GM23338 (cell line): ENCODE results near the gene PDIA6. TPM values are rescaled to one million over a fixed set of nuclear protein-coding genes. Genes with fewer than 3 reads are reported as not detected.

ENCODE experiments used
- ATAC-seq: fragments of 200-7000 bp; cut with Tn5 transposase; 3 replicates; pipeline ENCODE4 v1.9.1; 2020
- DNase-seq: peaks from one replicate; pipeline ENCODE4 v3.0.0-alpha.2; 2015; ENCODE audit warnings: low spot score
- H2AFZ ChIP-seq: fragments of 200-600 bp; sonication (generic); 2 replicates; pipeline ENCODE4 v1.8.0; 2016; ENCODE audit warnings: antibody characterized with exemption, mild to moderate bottlenecking, moderate library complexity
- H3F3A ChIP-seq: fragments of 200-600 bp; sonication (generic); replicated peaks from 2 replicates; pipeline ENCODE4 v1.8.0; 2017; ENCODE audit warnings: antibody characterized with exemption, mixed run types, low read depth
- H3K27ac ChIP-seq: fragments of 200-600 bp; sonication (generic); 2 replicates; pipeline ENCODE4 v1.6.1; 2016; ENCODE audit warnings: low read depth
- H3K27me3 ChIP-seq: fragments of 200-600 bp; sonication (generic); 2 replicates; pipeline ENCODE4 v1.8.0; 2016; ENCODE audit warnings: mild to moderate bottlenecking, mixed run types, moderate library complexity; ENCODE audit not compliant: insufficient read depth
- H3K36me3 ChIP-seq: fragments of 200-600 bp; sonication (generic); 2 replicates; pipeline ENCODE4 v1.8.0; 2016; ENCODE audit warnings: mild to moderate bottlenecking; ENCODE audit not compliant: insufficient read depth
- H3K4me1 ChIP-seq: fragments of 200-600 bp; sonication (generic); 2 replicates; pipeline ENCODE4 v1.8.0; 2016; ENCODE audit warnings: mild to moderate bottlenecking, moderate library complexity; ENCODE audit not compliant: insufficient read depth
- H3K4me2 ChIP-seq: fragments of 200-600 bp; sonication (generic); 2 replicates; pipeline ENCODE4 v1.7.1; 2017; ENCODE audit warnings: mixed run types
- H3K4me3 ChIP-seq: fragments of 200-600 bp; sonication (generic); 2 replicates; pipeline ENCODE4 v1.6.1; 2016; ENCODE audit warnings: mixed run types
- H3K79me2 ChIP-seq: fragments of 200-600 bp; sonication (generic); replicated peaks from 2 replicates; pipeline ENCODE4 v1.8.0; 2017; ENCODE audit warnings: mild to moderate bottlenecking; ENCODE audit not compliant: insufficient read depth
- H3K9me2 ChIP-seq: fragments of 200-600 bp; sonication (generic); 2 replicates; pipeline ENCODE4 v1.8.0; 2017; ENCODE audit not compliant: insufficient read depth
- H4K20me1 ChIP-seq: fragments of 200-600 bp; sonication (generic); replicated peaks from 2 replicates; pipeline ENCODE4 v1.8.0; 2017; ENCODE audit warnings: mild to moderate bottlenecking; ENCODE audit not compliant: insufficient read depth
- H3K27ac Mint-ChIP-seq: 2 replicates; pipeline ENCODE4 v1.8.0; 2020; ENCODE audit warnings: inconsistent platforms, mild to moderate bottlenecking, moderate library complexity, mixed read lengths
- H3K27me3 Mint-ChIP-seq: 3 replicates; pipeline ENCODE4 v1.8.0; 2022; ENCODE audit warnings: low read depth, mild to moderate bottlenecking, moderate library complexity, mixed read lengths, inconsistent platforms; ENCODE audit not compliant: insufficient read depth, poor library complexity
- H3K36me3 Mint-ChIP-seq: 3 replicates; pipeline ENCODE4 v1.8.0; 2021; ENCODE audit warnings: low read depth, mild to moderate bottlenecking, inconsistent platforms, moderate library complexity, mixed read lengths
- H3K4me1 Mint-ChIP-seq: 3 replicates; pipeline ENCODE4 v1.8.0; 2020; ENCODE audit warnings: mild to moderate bottlenecking, inconsistent platforms, mixed read lengths
- H3K4me3 Mint-ChIP-seq: 3 replicates; pipeline ENCODE4 v1.8.0; 2021; ENCODE audit warnings: moderate library complexity, mild to moderate bottlenecking, inconsistent platforms, mixed read lengths
- H3K9me3 Mint-ChIP-seq: 3 replicates; pipeline ENCODE4 v1.8.0; 2020; ENCODE audit warnings: moderate library complexity, mild to moderate bottlenecking, inconsistent platforms, mixed read lengths
- EZH2 ChIP-seq: fragments of 200-600 bp; sonication (generic); IDR thresholded peaks from one replicate; pipeline ENCODE4 v1.8.0; 2017; ENCODE audit warnings: antibody characterized with exemption, mild to moderate bottlenecking, low read depth; ENCODE audit not compliant: unreplicated experiment
- JUNB ChIP-seq: IDR thresholded peaks from one replicate; pipeline ENCODE4 v1.6.1; 2016; ENCODE audit warnings: antibody characterized with exemption; ENCODE audit not compliant: unreplicated experiment
- STAT1 ChIP-seq: IDR thresholded peaks from one replicate; pipeline ENCODE4 v1.6.1; 2016; ENCODE audit warnings: antibody characterized with exemption; ENCODE audit not compliant: unreplicated experiment
- ZNF331 ChIP-seq: fragments of 250-450 bp; sonication (Bioruptor Pico); IDR thresholded peaks from 2 replicates; pipeline ENCODE4 v1.5.0; 2020; ENCODE audit warnings: low read depth, mild to moderate bottlenecking, moderate library complexity
- polyA plus RNA-seq: library from polyadenylated mRNA; unstranded; fragments of >200 nt; fragmentation: Nextera tagmentation; extraction: Ambion mirVana; gene quantifications from 2 replicates; pipeline ENCODE4 v1.2.1, GENCODE V29; 2016
- total RNA-seq: library from RNA; depleted of rRNA; stranded (reverse); fragments of >200 nt; shearing (Covaris generic); gene quantifications from 2 replicates; pipeline ENCODE4 v1.2.3, GENCODE V29; 2014
- TF ChIP-seq, protein P1 (sequence below): fragments of 250-450 bp; sonication (Bioruptor Pico); IDR thresholded peaks from 2 replicates; pipeline ENCODE4 v1.5.0; 2020; ENCODE audit warnings: mild to moderate bottlenecking, moderate library complexity

The PDIA6 gene
- total and polyA plus RNA-seq, 2 experiments from 2014 or later = 331 to 382 TPM

- no peaks in the 10 kb centered on the region for H3K4me1 ChIP-seq
- Mint-ChIP-seq H3K4me1 (0 out of 3 replicates have a peak, but pooled peaks cover 4% of the 10 kb centered on the region), H3K9me3 (no peaks in the 10 kb centered on the region), H3K27me3 (peaks cover 9% of the 10 kb centered on the region), H3K27ac (no peak overlapping the region), H3K36me3 (no peaks in the 10 kb centered on the region), H3K4me3 (no peak overlapping the region)
- no peak overlapping the region for H3K4me3 ChIP-seq
- H3F3A ChIP-seq = no peaks in the 10 kb centered on the region
- peak; percentile 44 for ATAC-seq
- H3K4me2 ChIP-seq = no peak overlapping the region
- no peaks in the 10 kb centered on the region for H3K79me2 ChIP-seq
- TF ChIP-seq, protein P1, sequence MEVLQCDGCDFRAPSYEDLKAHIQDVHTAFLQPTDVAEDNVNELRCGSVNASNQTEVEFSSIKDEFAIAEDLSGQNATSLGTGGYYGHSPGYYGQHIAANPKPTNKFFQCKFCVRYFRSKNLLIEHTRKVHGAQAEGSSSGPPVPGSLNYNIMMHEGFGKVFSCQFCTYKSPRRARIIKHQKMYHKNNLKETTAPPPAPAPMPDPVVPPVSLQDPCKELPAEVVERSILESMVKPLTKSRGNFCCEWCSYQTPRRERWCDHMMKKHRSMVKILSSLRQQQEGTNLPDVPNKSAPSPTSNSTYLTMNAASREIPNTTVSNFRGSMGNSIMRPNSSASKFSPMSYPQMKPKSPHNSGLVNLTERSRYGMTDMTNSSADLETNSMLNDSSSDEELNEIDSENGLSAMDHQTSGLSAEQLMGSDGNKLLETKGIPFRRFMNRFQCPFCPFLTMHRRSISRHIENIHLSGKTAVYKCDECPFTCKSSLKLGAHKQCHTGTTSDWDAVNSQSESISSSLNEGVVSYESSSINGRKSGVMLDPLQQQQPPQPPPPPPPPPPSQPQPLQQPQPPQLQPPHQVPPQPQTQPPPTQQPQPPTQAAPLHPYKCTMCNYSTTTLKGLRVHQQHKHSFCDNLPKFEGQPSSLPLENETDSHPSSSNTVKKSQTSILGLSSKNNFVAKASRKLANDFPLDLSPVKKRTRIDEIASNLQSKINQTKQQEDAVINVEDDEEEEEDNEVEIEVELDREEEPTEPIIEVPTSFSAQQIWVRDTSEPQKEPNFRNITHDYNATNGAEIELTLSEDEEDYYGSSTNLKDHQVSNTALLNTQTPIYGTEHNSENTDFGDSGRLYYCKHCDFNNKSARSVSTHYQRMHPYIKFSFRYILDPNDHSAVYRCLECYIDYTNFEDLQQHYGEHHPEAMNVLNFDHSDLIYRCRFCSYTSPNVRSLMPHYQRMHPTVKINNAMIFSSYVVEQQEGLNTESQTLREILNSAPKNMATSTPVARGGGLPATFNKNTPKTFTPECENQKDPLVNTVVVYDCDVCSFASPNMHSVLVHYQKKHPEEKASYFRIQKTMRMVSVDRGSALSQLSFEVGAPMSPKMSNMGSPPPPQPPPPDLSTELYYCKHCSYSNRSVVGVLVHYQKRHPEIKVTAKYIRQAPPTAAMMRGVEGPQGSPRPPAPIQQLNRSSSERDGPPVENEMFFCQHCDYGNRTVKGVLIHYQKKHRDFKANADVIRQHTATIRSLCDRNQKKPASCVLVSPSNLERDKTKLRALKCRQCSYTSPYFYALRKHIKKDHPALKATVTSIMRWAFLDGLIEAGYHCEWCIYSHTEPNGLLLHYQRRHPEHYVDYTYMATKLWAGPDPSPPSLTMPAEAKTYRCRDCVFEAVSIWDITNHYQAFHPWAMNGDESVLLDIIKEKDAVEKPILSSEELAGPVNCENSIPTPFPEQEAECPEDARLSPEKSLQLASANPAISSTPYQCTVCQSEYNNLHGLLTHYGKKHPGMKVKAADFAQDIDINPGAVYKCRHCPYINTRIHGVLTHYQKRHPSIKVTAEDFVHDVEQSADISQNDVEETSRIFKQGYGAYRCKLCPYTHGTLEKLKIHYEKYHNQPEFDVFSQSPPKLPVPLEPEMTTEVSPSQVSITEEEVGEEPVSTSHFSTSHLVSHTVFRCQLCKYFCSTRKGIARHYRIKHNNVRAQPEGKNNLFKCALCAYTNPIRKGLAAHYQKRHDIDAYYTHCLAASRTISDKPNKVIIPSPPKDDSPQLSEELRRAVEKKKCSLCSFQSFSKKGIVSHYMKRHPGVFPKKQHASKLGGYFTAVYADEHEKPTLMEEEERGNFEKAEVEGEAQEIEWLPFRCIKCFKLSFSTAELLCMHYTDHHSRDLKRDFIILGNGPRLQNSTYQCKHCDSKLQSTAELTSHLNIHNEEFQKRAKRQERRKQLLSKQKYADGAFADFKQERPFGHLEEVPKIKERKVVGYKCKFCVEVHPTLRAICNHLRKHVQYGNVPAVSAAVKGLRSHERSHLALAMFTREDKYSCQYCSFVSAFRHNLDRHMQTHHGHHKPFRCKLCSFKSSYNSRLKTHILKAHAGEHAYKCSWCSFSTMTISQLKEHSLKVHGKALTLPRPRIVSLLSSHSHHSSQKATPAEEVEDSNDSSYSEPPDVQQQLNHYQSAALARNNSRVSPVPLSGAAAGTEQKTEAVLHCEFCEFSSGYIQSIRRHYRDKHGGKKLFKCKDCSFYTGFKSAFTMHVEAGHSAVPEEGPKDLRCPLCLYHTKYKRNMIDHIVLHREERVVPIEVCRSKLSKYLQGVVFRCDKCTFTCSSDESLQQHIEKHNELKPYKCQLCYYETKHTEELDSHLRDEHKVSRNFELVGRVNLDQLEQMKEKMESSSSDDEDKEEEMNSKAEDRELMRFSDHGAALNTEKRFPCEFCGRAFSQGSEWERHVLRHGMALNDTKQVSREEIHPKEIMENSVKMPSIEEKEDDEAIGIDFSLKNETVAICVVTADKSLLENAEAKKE (CRISPR knock-in tag) = no peak
- TF ChIP-seq STAT1 (no peak), ZNF331 (CRISPR knock-in tag) (no peak)
- no peaks in the 10 kb centered on the region for H4K20me1 ChIP-seq
- no peak for DNase-seq
- H2AFZ ChIP-seq = peak overlapping the region; percentile 85
- no peaks in the 10 kb centered on the region for H3K9me2 ChIP-seq
- H3K36me3 ChIP-seq = no peaks in the 10 kb centered on the region
- H3K27ac ChIP-seq = no peak overlapping the region
- H3K27me3 ChIP-seq = no peaks in the 10 kb centered on the region
Observed at GRCh38 chr2:10762651-10763460, 49.7 kb downstream of the PDIA6 start.

DNA sequence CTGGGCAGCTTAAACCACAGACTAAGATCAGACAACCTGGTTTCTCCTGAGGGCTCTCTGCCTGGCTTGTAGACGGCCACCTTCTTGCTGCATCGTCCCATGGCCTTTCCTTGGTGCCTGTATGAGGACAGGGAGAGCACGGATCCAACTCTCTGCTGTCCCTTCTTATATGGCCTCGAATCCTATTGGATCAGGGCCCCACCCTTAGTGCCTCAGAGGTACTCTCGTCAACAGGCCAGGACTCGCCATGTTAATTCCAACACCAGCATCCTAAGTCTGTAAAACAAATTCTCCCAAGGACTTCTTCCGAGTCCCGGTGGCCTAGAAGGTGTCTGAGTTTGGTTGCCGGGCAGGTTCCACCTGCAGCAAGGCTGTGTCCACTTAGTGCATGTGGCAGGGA lies 51.0 kb downstream of the PDIA6 start:
- Histone ChIP-seq H3F3A (no peaks in the 10 kb centered on the region), H3K9me2 (no peaks in the 10 kb centered on the region), H3K4me2 (no peak overlapping the region), H3K4me1 (no peaks in the 10 kb centered on the region), H3K27ac (no peak overlapping the region), H3K4me3 (no peak overlapping the region), H4K20me1 (no peaks in the 10 kb centered on the region), H3K36me3 (no peaks in the 10 kb centered on the region), H2AFZ (no peak overlapping the region), H3K79me2 (no peaks in the 10 kb centered on the region), H3K27me3 (no peaks in the 10 kb centered on the region)
- Mint-ChIP-seq H3K9me3 (no peaks in the 10 kb centered on the region), H3K4me1 (0 out of 3 replicates have a peak, but pooled peaks cover 4% of the 10 kb centered on the region), H3K4me3 (no peak overlapping the region), H3K36me3 (no peaks in the 10 kb centered on the region), H3K27me3 (peaks cover 9% of the 10 kb centered on the region), H3K27ac (no peak overlapping the region)
- no peak for DNase-seq
- no peak for ATAC-seq
- TF ChIP-seq, protein P1 (CRISPR knock-in tag) = no peak
- TF ChIP-seq EZH2 = no peak
- no peak for TF ChIP-seq JUNB
